ENCODE measurements around the gene FALEC. TPM values are rescaled to one million over a fixed set of nuclear protein-coding genes. Genes with fewer than 3 reads are reported as not detected.
"Not testable (repeated sequence)": the region's sequence is repeated elsewhere in the genome, so short reads cannot be mapped to it uniquely, and the experiment has no call there.

FALEC gene
- total RNA-seq, 1 donor from 2014 or later, result not detected

GRCh38 chr1:150559656-150560010 is 44.1 kb downstream of the FALEC start:
- no peak for DNase-seq

GRCh38 chr1:150560011-150560438 is 44.5 kb downstream of the FALEC start:
- DNase-seq, result peak; percentile 87

- peak; percentile 96 for DNase-seq
Observed at GRCh38 chr1:150560576-150561253, 45.2 kb downstream of the FALEC start.

GRCh38 chr1:150561254-150561973 is 45.9 kb downstream of the FALEC start:
- DNase-seq, result peak; percentile 98

- peak; percentile 98 for DNase-seq
Observed at GRCh38 chr1:150561974-150562445, 46.5 kb downstream of the FALEC start.

GRCh38 chr1:150562446-150563339 is 47.1 kb downstream of the FALEC start:
- peak; percentile 63 for DNase-seq

GRCh38 chr1:150563340-150564038 is 47.9 kb downstream of the FALEC start:
- DNase-seq, result peak; percentile 75

- no peak for DNase-seq
Observed at GRCh38 chr1:150564051-150564991, 48.8 kb downstream of the FALEC start.

GRCh38 chr1:150565240-150565991 is 49.9 kb downstream of the FALEC start:
- not testable (repeated sequence) for DNase-seq

GRCh38 chr1:150566589-150567340 is 51.2 kb downstream of the FALEC start:
- DNase-seq, result no peak

- DNase-seq, result no peak
Observed at GRCh38 chr1:150567341-150567716, 51.8 kb downstream of the FALEC start.

GRCh38 chr1:150567717-150568593 is 52.4 kb downstream of the FALEC start:
- DNase-seq, result peak; percentile 96

- DNase-seq, result no peak
Observed at GRCh38 chr1:150568594-150568966, 53.0 kb downstream of the FALEC start.

- DNase-seq, result no peak
Observed at GRCh38 chr1:150572918-150573647, 57.5 kb downstream of the FALEC start.

GRCh38 chr1:150573648-150574071 is 58.1 kb downstream of the FALEC start:
- DNase-seq, result not testable (repeated sequence)

GRCh38 chr1:150574260-150575071 is 58.9 kb downstream of the FALEC start:
- DNase-seq, result peak; percentile 29

GRCh38 chr1:150575072-150575489 is 59.5 kb downstream of the FALEC start:
- DNase-seq, result peak; percentile 32

All from tongue (tissue), 2 donors.